ENCODE measurements around the gene RPLP1.

The RPLP1 gene

DNA sequence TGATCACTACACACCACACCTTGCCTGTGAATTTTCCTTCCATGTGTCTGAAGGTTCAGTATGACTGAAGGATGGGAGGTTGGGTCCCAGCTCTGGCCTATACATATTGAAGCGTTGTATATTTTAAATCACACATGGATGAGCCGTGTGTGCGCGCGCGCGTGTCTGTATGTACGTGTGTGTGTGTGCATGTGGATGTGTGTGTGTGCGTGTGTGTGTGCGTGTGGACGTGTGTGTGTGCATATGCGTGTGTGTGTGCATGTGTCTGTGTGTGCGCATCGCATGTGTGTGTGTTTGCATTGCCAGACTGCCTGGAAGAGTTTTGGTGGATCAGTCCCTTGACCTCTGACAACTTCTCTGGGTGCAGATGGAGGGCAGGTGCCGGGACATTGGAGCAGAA lies 45.7 kb downstream of the RPLP1 start:
- DNase-seq, result no peak
- no peak overlapping the region for H3K27ac Mint-ChIP-seq
- H3K36me3 Mint-ChIP-seq (ENCODE audit: low read depth), result no peaks in the 10 kb centered on the region
- peaks cover 9% of the 10 kb centered on the region for H3K27me3 Mint-ChIP-seq (ENCODE audit: low read depth, poor library complexity)
- no peak overlapping the region for H3K4me3 Mint-ChIP-seq
- no peaks in the 10 kb centered on the region for H3K9me3 Mint-ChIP-seq
- peaks cover 33% of the 10 kb centered on the region for H3K4me1 Mint-ChIP-seq
- TF ChIP-seq, protein P1, sequence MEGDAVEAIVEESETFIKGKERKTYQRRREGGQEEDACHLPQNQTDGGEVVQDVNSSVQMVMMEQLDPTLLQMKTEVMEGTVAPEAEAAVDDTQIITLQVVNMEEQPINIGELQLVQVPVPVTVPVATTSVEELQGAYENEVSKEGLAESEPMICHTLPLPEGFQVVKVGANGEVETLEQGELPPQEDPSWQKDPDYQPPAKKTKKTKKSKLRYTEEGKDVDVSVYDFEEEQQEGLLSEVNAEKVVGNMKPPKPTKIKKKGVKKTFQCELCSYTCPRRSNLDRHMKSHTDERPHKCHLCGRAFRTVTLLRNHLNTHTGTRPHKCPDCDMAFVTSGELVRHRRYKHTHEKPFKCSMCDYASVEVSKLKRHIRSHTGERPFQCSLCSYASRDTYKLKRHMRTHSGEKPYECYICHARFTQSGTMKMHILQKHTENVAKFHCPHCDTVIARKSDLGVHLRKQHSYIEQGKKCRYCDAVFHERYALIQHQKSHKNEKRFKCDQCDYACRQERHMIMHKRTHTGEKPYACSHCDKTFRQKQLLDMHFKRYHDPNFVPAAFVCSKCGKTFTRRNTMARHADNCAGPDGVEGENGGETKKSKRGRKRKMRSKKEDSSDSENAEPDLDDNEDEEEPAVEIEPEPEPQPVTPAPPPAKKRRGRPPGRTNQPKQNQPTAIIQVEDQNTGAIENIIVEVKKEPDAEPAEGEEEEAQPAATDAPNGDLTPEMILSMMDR (IDR thresholded peaks at IDR 0.05), result no peak

DNA sequence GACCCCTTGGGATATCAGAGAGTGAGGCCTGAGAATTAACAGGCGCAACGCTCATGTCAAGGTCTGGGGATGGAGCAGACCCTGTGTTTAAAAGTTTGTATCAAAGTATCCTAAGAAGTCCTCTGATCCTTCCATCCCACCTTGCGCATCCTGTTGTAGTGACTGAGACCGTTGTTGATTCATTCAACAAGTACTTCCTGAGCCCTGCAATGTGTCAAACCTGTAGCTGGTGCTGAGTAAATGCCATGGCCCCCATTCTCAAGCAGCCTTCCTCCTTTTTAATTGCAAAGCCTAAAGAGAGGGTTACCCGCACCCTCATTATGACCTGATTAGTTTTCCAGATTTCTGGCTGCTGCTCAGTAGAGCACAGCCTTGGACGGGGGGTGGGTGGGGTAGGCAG lies 46.4 kb downstream of the RPLP1 start:
- Mint-ChIP-seq H3K27ac (no peak overlapping the region), H3K27me3 (ENCODE audit: low read depth, poor library complexity) (peaks cover 9% of the 10 kb centered on the region), H3K4me3 (no peak overlapping the region), H3K9me3 (no peaks in the 10 kb centered on the region), H3K4me1 (peaks cover 33% of the 10 kb centered on the region), H3K36me3 (ENCODE audit: low read depth) (no peaks in the 10 kb centered on the region)
- TF ChIP-seq, protein P1 (IDR thresholded peaks at IDR 0.05), result no peak
- DNase-seq, result no peak

GRCh38 chr15:69499521-69500211 lies 47.0 kb downstream of the RPLP1 start:
- TF ChIP-seq, protein P1 (IDR thresholded peaks at IDR 0.05), result no peak
- DNase-seq, result no peak
- Mint-ChIP-seq H3K27ac (no peak overlapping the region), H3K4me3 (no peak overlapping the region), H3K4me1 (peaks cover 33% of the 10 kb centered on the region), H3K36me3 (ENCODE audit: low read depth) (no peaks in the 10 kb centered on the region), H3K27me3 (ENCODE audit: low read depth, poor library complexity) (peaks cover 7% of the 10 kb centered on the region), H3K9me3 (no peaks in the 10 kb centered on the region)

DNA sequence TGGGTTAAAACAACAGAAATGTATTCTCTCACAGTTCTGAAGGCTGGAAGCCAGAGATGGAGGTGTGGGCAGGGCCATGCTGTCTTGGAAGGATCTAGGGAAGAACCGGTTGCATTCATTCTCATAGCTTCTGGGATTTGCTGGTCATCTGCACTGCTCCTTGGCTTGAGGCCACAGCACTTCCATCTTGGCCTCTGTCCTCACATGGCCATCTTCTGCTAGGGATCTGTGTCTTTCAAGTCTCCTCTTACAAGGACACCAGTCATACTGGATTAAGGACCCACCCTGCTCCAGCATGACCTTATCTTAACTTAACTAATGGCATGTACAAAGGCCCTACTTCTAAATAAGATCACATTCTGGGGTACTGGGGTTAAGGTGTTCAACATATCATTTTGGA lies 47.7 kb downstream of the RPLP1 start:
- Mint-ChIP-seq H3K27me3 (ENCODE audit: low read depth, poor library complexity) (peaks cover 7% of the 10 kb centered on the region), H3K4me3 (no peak overlapping the region), H3K4me1 (peaks cover 33% of the 10 kb centered on the region), H3K27ac (no peak overlapping the region), H3K9me3 (no peaks in the 10 kb centered on the region), H3K36me3 (ENCODE audit: low read depth) (no peaks in the 10 kb centered on the region)
- DNase-seq, result no peak
- TF ChIP-seq, protein P1 (IDR thresholded peaks at IDR 0.05), result no peak

DNA sequence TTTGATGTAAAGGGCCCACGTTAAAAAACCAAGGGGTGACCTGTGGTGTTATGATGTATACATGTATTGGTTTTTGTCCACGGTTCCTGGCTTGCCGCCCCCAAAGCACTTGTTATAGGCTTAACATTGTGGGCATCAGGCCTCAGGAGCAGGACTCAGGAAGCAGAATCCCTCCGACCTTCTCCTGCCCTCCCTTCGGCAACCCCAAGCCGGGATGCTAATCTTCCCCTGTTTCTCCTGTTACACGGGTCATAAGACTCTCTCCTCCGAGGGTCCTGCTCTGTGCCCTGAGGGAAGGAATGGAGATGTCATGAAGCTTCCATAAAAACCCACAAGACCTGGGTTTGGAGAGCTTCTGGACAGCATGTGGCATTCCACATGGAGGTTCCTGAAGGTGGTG lies 48.8 kb downstream of the RPLP1 start:
- H3K9me3 Mint-ChIP-seq, result no peaks in the 10 kb centered on the region
- H3K27ac Mint-ChIP-seq, result no peak overlapping the region
- no peak overlapping the region for H3K4me3 Mint-ChIP-seq
- TF ChIP-seq, protein P1 (IDR thresholded peaks at IDR 0.05), result no peak
- peaks cover 7% of the 10 kb centered on the region for H3K27me3 Mint-ChIP-seq (ENCODE audit: low read depth, poor library complexity)
- H3K36me3 Mint-ChIP-seq (ENCODE audit: low read depth), result no peaks in the 10 kb centered on the region
- no peak for DNase-seq
- H3K4me1 Mint-ChIP-seq, result peaks cover 33% of the 10 kb centered on the region

- H3K4me1 Mint-ChIP-seq, result peaks cover 27% of the 10 kb centered on the region
- no peak overlapping the region for H3K4me3 Mint-ChIP-seq
These were observed 49.9 kb downstream of the RPLP1 start for GRCh38 chr15:69502470-69503045.

More at GRCh38 chr15:69502470-69503045, 49.9 kb downstream of the RPLP1 start:
- TF ChIP-seq, protein P1 (IDR thresholded peaks at IDR 0.05), result no peak
- no peaks in the 10 kb centered on the region for H3K9me3 Mint-ChIP-seq
- H3K27ac Mint-ChIP-seq, result no peak overlapping the region
- H3K27me3 Mint-ChIP-seq (ENCODE audit: low read depth, poor library complexity), result peaks cover 7% of the 10 kb centered on the region
- DNase-seq, result no peak
- H3K36me3 Mint-ChIP-seq (ENCODE audit: low read depth), result no peaks in the 10 kb centered on the region
